Cerebellar cortex (tissue), 1 donor: ENCODE data around the gene DEFB131A.
"Not testable (repeated sequence)": the region's sequence is repeated elsewhere in the genome, so short reads cannot be mapped to it uniquely, and the experiment has no call there.

Source experiments
- DNase-seq: peaks from one replicate; pipeline ENCODE4 v3.0.0-alpha.2; 2015; ENCODE audit warnings: low spot score

Gene DEFB131A, protein sequence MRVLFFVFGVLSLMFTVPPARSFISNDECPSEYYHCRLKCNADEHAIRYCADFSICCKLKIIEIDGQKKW

DNA sequence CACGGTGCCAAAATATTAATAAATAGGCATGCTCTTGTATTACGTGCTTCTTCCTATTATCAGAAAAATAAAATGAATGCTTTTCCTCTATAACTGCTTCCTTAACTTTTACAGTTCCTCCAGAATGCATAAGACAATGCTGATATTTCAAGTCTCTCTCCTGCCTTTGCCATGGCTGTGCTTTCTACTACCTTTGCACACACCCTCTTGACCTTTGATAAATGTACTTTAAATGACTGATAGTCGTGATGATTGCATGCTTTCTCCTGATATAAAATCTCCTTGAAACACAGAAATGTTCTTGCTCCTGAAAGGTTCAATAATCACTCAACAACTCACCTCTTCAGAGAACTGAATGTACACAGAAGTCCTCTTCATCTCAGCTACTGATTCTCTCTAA is at the start of gene DEFB131A:
DEFB131A (plus strand) TSS at position 301 of the 400 bp plus-strand sequence. CDS start 120 bp downstream, outside the sequence.
- not testable (repeated sequence) for DNase-seq

DNA sequence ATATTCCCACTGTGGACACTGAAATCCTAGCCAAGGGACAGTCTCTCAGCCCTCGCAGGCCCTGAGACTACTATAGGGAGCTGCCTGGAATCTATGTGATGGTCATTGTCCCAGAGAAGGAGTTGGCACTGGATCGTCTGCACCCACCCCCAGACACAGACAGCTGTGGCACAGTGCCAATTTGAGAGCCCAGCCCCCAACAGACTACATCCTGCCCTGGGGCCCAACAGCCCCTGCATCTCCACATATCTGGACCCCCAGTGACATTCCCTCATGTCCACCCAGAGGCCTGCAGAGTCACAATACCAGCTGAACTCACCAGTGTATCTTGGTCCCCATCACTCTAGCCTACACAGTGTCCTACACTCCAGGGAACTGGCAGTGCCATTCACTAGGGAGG is 38.4 kb upstream of the DEFB131A start:
- DNase-seq: not testable (repeated sequence)

DNA sequence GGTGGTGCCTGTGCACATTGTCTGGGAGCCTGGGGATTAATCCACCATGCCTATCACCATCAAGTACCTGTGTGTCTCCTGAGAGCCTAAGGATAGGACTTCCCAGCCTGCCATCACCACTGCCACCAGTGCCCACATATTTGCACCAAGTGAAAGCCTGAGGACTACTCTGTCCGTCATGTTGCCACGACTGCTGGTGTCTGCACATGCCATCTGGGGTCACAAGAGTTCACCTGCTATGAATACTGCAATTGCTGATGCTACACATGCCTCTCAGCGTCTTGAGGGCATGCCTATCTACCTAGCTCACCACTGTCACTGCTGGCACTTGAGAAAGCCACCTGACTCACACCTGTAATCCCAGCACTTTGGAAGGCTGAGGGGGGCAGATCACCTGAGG is 37.7 kb upstream of the DEFB131A start:
- DNase-seq: not testable (repeated sequence)

- no peak for DNase-seq
These were observed 34.4 kb upstream of the DEFB131A start for GRCh38 chr4:9409793-9410192.

- DNase-seq: not testable (repeated sequence)
These were observed 22.2 kb upstream of the DEFB131A start for GRCh38 chr4:9421884-9422455.

- not testable (repeated sequence) for DNase-seq
These were observed 18.3 kb upstream of the DEFB131A start for GRCh38 chr4:9425916-9426315.

DNA sequence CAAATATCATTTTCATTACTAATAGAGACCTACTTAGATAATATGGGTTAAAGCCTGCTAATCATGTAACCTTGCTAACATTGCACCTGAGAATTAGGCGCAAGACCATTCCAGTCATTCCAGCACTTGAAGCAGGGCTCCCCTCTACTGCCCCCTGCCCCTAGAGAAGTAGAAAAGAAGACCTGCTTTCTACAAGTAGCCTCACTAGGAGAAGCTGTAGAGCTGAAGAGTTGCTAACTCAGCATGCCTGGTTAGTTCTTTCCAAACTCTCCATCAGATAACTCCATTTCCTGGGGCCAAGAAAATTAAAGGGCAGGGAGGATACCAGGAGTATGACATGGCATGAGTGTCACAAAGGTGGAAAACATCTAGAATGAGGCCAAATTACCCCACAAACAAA is 14.2 kb upstream of the DEFB131A start:
- DNase-seq: not testable (repeated sequence)

- DNase-seq: not testable (repeated sequence)
These were observed 10.9 kb upstream of the DEFB131A start for GRCh38 chr4:9433320-9433719.

DNA sequence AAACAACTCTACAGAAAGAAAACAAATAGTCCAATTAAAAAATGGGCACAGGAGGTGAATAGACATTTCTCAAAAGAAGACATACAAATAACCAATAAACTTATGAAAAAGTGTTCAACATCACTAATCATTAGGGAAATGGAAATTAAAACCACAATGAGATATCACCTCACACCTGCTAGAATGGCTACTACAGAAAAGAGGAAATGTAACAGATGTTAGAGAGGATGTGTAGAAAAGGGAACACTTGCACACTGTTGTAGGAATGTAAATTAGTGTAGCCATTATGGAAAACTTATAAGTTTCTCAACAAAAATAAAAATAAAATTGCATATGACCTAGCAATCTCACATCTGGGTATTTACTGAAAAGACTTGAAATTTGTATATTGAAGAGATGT is 7.5 kb upstream of the DEFB131A start:
- not testable (repeated sequence) for DNase-seq

DNA sequence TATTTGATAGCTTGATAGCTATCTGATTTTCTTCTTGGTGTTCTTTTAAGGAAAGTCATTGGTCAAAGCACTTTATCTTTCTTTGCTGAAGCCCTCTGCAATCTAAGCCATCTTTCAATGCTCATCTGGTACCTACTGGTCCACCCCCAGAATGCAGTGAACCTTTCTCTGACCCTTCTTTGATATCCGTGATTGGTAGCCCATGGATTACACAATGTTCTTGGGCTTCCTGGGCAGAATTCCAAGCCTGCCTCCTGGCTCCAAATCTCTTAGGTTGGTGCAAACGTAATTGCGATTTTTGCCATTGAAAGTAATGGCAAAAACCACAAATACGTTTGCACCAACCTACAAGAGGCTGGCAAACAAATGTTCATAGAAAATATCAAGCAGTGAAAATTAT is 1.9 kb upstream of the DEFB131A start:
- DNase-seq: not testable (repeated sequence)

GRCh38 chr4:9444681-9445080 is 467 bp downstream of the DEFB131A start:
- DNase-seq: not testable (repeated sequence)

DNA sequence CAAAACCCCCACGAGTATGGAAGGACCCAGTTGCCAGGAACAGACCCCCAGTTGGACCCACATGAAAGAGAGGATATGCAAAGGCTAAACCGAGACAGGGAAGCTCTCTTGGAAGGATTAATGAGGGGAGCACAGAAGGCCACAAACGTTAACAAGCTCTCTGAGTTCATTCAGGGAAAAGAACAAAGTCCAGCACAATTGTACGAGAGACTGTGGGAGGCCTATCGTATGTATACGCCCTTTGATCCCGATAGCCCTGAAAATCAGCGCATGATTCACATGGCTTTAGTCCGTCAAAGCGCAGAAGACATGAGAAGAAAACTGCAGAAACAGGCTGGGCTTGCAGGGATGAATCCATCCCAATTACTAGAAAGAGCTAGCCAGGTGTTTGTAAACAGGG is 8.0 kb downstream of the DEFB131A start:
- not testable (repeated sequence) for DNase-seq

- not testable (repeated sequence) for DNase-seq
These were observed 10.1 kb downstream of the DEFB131A start for GRCh38 chr4:9454284-9454683.

GRCh38 chr4:9455046-9455445 is 10.8 kb downstream of the DEFB131A start:
- DNase-seq: not testable (repeated sequence)

DNA sequence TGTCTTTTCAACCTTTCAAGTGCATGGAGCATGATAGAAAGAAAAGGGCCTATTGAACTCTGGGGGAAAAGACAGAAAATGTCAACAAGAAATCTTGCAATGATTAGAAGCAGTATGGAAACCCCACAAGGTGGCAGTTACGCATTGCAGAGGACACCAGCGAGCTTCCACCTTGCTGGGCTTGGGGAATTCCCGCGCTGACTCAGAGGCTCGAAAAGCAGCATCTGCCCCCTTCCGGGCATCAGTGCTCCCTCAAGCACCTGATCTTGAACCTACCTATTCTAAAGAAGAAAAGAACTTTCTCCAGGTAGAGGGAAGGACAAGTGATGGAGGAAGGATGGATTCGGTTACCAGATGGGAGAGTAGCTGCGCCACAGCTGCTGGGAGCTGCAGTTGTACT is 35.3 kb downstream of the DEFB131A start:
- not testable (repeated sequence) for DNase-seq

- not testable (repeated sequence) for DNase-seq
These were observed 35.9 kb downstream of the DEFB131A start for GRCh38 chr4:9480066-9480465.

DNA sequence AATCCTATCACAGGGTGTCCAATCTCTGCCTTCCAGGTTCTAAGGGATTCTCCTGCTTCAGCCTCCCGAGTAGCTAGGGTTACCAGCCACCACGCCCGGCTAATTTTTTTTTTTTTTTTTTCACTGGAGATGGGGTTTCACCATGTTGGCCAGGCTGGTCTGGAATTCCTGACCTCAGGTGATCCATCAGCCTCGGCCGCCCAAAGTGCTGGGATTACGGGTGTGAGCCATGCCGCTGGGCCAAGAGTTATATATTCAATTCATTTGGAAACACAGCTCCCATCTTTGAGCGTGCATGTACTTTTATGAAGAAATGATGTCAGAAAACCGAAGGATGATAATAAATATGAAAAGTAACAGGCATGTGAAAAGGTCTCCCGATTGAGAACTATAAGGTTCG is 38.7 kb downstream of the DEFB131A start:
- not testable (repeated sequence) for DNase-seq

GRCh38 chr4:9483682-9484081 is 39.5 kb downstream of the DEFB131A start:
- DNase-seq: not testable (repeated sequence)

DNA sequence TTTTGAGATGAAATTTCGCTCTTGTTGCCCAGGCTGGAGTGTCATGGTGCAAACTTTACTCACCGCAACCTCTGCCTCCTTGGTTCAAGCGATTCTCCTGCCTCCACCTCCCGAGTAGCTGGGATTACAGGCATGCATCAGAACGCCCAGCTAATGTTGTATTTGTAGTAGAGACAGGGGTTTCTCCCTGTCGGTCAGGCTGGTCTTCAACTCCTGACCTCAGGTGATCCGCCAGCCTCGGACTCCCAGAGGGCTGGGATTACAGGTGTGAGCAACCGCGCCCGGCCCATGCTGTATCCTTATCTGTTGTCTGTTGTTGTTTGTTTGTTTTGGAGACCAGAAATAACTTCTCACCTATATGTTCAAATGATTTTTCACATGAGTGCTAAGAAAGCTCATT is 42.7 kb downstream of the DEFB131A start:
- not testable (repeated sequence) for DNase-seq

- DNase-seq: not testable (repeated sequence)
These were observed 44.6 kb downstream of the DEFB131A start for GRCh38 chr4:9488796-9489195.

DNA sequence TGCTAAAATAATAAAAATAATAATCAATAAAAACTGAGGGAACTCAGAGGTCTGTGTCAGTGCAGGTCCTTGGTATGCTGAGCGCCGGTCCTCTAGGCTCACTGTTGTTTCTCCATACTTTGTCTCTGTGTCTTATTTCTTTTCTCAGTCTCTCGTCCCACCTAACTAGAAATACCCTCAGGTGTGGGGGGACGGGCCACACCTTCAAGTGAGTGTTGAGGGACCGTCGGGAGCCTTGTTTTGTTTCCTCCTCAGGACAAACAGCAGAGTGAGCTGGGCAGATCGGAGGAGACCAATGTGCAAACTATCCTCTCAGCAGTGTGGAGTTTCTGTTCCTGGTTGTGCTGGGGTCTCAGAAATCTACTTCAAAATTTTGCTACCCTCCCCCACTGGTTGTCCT is 46.3 kb downstream of the DEFB131A start:
- DNase-seq: not testable (repeated sequence)

DNA sequence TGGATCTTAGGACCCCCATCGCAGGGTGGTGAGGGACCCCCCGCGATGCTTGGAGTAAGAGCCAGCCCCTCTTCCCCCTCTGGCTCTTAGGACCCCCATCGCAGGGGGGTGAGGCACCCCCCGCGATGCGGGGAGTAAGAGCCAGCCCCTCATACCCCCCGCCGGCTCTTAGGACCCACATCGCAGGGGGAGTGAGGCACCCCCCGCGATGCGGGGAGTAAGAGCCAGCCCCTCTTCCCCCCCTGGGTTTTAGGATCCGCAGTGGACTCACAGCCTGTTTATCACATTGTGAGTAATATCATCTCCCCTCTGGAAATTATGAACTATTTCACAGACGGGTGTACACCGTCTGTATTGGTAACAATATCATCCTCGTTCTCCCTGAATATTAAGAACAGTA is 46.8 kb downstream of the DEFB131A start:
- not testable (repeated sequence) for DNase-seq

- DNase-seq: not testable (repeated sequence)
These were observed 49.4 kb downstream of the DEFB131A start for GRCh38 chr4:9493589-9493988.
